CD4-positive, alpha-beta T cell treated with Interleukin-4 for 1 hour (primary cell): Measurements from ENCODE around the gene PTPRQ.
"Not testable (repeated sequence)": the region's sequence is repeated elsewhere in the genome, so short reads cannot be mapped to it uniquely, and the experiment has no call there.

Experiments used
- DNase-seq, 2 donors: peaks; one replicate each; pipeline ENCODE4 v3.0.0-alpha.2; 2020 to 2022

Gene PTPRQ

DNA sequence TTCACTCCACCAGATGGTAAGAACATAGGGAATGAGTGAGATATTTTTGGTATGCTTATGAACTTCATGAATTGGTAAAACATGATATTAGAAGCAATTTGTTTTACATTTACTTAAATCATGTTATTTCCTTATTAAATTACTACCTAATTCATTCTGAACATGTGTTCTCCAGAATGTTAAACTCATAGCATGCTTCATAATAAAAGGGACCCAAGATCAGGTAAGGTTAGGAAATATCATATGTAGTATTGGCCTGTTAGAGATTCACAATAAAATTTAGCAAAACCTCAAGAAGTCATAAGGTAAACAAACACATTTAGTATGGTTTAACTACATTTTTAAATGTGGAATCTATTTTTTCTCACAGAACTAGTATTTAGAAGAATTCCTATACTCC lies 28.2 kb downstream of the PTPRQ start:
- DNase-seq = no peak

DNA sequence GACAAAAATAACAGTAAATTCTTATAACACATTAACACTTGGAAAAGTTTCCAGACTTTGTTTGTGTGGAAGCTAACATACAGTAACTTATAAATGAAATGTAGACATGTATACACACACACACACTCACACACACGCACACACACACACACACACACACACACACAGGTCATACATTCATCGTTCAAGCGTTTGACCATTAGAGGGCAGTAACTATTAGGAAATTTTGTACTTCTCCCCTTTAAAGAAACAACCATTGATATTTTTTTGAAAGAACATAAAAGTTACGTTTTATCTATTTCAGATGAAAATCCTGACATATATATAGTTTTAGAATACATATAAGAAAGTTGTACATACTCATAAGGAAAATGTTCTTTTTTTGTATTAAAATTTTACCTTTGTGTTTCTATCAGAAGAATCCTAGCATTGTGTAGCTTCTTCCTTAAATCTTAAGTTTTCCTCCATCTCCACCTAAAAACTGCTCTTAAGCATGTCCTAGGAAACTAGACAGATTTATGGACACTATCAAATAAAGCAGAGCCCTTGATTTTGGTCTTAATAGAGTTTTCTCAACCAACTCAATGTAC lies 29.0 kb downstream of the PTPRQ start:
- DNase-seq = no peak

DNA sequence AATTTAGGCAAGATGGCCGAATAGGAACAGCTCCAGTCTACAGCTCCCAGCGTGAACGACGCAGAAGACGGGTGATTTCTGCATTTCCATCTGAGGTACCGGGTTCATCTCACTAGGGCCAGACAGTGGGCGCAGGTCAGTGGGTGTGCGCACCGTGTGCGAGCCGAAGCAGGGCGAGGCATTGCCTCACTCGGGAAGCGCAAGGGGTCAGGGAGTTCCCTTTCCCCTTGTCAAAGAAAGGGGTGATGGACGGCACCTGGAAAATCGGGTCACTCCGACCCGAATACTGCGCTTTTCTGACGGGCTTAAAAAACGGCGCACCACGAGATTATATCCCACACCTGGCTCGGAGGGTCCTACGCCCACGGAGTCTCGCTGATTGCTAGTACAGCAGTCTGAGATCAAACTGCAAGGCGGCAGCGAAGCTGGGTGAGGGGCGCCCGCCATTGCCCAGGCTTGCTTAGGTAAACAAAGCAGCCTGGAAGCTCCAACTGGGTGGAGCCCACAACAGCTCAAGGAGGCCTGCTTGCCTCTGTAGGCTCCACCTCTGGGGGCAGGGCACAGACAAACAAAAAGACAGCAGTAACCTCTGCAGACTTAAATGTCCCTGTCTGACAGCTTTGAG lies 33.6 kb downstream of the PTPRQ start:
- DNase-seq = not testable (repeated sequence)

DNA sequence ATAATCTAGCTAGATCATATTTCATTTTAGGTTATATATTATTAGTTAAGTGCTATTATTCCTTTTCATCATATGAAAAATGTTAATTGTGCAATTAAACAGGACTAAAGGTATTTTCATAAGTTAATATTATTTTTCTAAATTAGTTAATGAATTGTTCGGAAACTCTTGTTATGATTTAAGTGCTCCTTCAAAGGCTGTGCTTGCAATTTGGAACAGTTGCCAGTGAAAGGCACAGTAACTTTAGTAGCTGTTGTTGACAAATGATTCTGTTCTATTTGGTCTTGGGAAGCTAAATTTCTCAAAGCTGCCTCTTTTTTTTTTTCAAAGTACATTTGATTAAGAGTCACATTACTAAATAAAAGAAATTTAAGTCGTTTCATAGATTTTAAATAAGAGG lies 40.7 kb downstream of the PTPRQ start:
- no peak for DNase-seq

DNA sequence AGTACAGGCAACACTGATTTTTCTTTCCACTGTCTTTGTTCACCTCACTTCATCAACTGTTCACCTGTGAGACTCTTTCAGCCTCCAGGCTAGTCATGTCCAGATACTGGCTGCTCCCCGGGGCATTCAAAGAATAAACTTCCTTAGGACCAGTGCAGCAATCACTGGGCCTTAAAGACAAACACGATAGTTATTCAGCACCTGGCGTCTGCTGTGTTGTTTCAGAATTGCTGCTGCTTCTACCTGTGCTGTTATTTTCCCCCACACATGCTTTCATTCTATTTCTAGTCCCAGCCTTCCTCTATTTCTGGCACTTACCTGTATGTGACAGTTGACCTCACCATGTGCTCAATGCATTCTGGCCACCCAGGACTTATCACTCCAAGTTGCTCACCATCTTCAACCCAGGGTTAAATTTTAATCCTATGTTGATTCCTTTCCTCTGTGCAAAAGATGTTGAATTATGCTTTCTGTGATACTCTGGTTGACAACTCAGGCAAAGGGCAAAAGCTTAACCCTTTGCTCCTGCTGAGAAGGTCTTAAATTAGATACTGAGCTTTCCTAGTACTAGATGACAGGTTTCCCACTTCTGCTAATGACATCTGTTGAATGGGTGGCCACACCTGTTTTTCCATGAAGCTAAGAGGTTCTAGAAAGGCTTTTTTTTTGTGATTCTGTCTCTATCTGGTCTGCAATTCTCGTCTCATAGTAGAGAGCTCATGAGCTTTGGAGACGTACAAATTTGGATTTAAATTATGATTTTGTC lies 41.4 kb downstream of the PTPRQ start:
- no peak for DNase-seq

DNA sequence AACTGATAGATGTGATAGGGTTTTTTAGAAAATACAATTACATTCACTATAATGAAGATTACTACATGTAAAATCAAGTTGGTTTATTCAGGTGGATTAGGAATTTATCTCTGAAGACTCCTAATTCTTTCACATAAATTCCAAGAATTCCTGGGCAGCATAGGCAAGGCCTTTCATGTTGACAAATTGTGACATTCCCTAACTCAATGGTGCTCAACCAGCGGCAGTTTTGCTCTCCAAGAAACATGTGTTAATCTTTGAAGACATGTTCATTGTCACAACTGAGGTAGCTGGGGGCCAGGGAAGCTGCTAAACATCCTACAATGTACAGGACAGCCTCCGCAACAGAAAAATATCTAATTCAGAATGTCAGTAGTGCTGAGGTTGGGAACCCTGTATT lies 46.3 kb downstream of the PTPRQ start:
- no peak for DNase-seq

DNA sequence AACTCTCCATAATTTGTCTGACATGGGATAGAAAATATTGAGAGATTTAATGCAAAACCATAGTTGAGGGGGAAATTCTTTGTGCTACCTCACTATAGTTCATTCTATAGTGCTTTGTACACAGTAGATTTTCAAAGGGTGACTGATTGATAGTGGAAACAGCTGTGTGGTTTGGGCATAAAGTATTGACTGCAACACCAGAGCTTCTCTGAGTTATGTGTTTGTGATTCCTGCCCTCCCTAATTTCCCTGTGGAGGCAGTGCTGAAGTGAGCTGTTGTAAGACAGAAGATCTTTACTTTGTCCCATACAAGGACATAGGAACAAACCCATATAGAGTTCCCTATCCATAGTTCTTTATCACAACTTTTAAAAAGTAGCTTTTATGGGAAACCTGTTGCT lies 47.1 kb downstream of the PTPRQ start:
- DNase-seq = no peak

DNA sequence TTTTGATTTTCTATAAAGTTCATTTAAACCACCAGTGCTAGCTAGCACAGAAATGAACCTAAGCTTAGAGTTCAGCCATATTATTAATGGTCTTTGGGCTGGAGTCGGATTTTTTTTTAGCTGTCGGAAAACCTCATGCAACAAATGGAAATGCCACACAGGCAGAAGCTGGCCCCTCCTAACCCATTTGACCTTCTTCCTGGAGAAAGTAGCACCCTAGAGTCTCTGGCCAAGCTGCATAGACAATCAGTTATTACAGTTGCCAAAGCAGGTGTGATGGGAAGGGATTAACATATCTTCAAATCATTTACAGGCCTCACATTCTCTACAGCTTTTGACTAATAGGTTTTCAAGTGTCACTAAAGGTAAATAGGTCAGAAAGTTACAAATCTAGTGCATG lies 49.4 kb downstream of the PTPRQ start:
- no peak for DNase-seq

DNA sequence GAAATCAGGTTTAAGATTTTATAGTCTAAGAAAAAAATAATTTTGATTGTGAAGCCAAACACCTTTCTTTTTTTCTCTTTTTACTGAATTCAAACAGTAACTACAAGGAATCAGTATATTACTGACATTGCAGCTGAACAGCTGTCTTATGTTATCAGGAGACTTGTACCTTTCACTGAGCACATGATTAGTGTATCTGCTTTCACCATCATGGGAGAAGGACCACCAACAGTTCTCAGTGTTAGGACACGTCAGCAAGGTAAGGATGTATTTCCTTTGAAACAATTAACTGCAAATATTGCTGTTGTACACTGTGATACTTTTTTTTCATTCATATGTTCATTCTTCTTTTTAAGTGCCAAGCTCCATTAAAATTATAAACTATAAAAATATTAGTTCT lies 50.8 kb downstream of the PTPRQ start:
- DNase-seq = no peak

DNA sequence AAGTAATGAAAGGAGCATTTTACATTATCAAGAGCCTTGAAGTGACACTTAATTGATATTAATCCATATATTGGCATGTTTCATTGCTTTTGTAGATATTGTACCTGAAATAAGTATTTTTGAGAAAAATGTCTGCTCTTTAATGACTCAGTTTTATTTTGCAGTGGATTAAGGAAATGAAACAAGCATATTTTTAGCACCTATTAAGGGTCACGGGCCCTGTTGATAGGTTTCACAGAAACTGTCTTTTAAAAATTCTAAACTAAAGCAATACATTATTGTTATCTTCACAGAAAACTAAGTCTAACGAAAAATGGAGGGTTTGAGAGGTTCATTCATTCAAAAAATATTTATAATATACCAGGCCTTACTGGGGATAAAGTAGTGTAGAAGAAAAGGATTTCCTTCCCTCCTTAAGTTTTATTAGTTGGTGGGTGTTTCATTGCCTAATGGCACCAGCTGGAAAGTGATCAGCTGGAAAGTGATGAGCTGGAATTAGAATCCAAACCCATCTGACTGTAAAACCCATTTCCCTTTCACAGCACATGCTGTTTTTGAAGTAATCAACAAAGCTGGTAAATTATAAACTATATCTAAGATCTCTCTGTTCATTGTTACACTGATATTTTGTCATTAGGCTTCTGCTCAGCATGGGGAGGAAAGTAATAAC lies 54.2 kb downstream of the PTPRQ start:
- DNase-seq = no peak

DNA sequence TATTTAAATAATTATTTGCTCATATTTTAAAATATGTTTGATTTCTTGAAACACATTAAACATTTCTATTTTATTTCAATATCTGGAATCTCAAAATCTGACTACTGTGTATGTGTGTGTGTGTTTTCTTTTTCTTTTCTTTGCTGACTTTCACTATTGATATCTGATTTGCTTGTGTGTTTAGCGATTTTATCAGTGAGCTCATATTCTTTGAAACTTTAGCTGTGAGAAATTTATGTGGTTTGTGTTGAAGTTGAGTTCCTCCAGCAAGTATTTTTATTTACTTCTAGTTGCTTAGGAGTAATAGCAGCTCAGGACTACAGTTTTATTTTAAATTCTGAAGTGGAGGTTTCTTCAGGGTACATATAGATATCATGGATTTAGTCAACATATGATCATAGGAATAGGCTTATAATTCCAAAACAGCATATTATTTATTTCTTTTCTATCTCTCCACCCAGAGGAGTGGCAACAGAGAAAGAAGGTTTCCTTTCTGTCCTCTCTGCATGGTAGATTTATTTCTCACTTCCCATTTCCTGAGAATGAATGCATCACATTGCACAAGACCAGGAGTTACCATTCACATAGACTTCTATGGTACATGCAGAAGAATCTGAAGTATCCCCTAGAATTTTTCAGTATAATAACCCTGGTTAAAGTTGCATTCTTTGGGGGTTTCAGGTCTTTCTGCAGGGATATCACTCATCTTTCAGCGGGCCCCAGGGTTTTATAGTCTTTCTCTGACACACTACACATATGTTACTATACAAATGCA lies 60.5 kb downstream of the PTPRQ start:
- DNase-seq = no peak

DNA sequence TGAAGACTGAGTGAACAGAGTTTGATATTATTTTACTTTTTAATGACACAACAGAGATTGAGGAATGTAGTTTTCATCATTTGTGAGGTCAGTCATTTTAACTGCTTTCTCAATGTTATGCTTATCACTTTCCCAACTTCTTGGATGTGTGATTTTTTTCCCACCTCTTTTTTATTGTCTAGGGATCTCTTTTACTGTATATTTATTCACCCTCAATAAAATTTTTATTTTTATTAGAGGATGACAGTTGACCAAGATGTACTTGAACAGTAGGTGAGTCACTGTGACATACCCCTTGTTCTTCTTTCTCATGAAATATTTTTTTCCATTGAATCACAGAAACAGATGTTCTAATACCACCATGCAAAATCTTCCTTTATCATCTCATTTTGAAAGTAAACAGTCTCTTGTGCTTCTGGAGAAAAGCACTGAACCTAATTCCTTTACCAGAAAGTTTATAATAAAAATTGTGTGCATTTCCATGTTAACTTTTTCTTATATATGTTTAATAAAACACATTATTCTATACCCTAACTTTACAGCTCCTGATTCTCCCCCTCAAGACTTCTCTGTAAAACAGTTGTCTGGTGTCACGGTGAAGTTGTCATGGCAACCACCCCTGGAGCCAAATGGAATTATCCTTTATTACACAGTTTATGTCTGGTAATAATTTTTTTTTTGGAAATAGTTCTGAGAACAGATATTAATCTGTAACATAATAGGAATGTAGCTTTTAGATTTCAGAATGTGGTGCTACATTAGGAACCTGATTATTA lies 65.9 kb downstream of the PTPRQ start:
- DNase-seq = no peak

DNA sequence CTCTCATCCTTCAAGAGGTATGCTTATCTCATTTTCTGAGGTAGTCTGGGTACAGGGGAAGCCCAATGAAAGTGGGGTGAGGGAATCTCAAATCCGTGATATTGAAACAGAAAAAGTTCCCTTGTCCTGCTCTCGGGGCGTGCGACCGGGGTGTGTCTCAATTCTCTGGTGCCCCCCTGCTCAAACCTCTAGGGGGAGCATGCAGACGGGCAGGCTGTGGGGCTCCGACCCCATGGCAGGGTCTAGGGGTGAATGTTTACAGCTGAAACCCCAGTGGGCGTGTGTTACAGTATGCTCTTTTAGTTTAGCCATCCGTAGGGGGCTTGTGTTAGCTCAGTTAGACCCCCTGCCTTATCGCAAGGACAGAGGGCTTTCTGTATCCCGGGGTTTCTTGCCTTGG lies 68.7 kb downstream of the PTPRQ start:
- no peak for DNase-seq

DNA sequence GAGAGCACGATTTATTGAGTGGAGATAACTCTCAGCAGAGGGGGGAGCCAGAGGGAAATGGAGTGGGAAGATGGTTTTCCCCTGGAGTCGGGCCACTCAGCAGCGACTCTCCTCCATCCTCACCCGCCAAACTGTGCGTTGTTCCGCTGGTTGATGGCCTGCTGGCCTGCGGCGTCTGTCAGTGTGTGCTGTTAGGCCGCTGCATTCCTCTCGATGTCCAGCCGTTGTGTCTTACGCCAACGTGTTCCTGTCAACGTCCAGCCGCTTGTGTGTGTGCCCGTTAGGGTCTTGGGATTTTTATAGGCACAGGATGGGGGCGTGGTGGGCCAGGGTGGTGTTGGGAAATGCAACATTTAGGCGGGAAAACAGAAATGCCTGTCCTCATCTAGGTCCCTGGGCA lies 69.2 kb downstream of the PTPRQ start:
- DNase-seq = no peak

DNA sequence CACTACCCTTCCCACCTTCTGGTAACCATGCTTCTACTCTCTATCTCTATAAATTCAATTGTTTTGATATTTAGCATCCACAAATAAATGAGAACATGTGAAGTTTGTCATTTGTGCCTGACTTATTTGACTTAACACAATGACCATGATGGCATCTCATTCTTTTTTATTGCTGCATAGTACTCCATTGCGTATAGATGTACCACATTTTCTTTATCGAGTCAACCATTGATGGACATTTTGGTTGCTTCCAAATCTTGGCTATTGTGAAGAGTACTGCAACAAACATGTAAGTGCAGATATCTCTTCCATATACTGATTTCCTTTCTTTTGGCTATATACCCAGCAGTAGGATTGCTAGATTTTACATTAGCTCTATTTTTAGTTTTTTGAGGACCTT lies 73.6 kb downstream of the PTPRQ start:
- DNase-seq = no peak

DNA sequence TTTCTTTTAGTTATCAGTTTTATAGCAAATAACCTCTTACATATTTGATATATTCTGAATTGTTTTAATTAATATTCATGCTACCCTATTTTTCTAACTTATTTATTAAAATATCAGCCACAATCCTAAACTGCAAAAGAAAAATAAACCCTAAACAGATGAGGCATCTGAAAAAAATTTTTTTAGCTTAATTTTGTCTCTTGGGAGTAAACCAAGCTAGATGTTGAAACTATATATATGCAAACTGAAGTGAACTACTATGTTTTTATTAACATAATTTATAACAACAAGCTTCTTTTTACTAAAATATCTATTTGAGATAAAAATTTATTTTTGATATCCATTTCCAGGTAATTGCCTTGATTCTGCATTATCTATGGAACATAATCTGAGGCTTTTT lies 87.6 kb downstream of the PTPRQ start:
- DNase-seq = no peak

DNA sequence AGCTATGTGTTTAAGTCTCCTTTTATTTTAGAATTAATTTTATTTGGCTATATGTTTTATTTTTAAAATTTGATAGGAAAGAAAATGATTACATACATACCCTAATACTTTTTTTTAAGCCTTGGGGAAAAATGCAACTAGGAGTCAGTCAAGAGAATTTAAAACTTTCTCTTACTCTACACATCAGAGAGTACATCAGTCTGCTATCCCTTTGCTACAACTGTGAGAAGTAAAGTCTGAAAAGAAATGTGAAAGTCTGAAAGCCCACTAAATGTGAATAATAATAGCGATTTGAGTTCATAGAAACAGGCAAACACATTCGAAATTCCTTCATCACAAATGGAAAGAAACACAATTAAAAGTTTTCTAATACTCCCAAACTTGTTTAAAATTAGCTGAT lies 95.0 kb downstream of the PTPRQ start:
- DNase-seq = no peak

DNA sequence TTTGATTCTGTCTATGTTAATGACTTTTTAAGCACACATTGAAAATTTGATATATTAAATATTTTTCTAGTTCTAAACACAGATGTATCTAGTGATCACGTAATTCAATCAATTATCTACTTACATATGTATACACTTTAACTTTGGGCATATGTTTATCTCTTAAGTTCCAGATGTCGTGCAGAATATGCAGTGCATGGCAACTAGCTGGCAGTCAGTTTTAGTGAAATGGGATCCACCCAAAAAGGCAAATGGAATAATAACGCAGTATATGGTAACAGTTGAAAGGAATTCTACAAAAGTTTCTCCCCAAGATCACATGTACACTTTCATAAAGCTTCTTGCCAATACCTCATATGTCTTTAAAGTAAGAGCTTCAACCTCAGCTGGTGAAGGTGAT lies 105.3 kb downstream of the PTPRQ start:
- no peak for DNase-seq

DNA sequence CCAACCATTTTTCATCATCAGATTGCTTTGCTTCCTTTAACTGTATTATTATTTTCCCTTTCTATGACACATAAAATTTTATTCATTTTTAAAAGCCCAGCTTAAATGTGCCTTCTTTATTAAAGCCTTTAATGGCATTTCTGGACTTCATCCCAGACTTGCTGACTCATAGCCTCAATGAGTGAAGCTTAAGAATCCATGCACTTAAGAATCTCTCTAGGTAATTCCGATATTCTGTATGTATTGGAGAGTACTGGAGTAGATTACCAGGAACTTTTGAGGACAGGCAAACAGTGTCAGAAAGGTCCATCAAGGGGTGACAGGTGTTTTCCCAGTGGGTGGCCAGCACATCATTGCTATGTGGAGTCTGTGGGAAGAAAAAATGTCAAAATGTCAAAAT lies 107.9 kb downstream of the PTPRQ start:
- DNase-seq = no peak

DNA sequence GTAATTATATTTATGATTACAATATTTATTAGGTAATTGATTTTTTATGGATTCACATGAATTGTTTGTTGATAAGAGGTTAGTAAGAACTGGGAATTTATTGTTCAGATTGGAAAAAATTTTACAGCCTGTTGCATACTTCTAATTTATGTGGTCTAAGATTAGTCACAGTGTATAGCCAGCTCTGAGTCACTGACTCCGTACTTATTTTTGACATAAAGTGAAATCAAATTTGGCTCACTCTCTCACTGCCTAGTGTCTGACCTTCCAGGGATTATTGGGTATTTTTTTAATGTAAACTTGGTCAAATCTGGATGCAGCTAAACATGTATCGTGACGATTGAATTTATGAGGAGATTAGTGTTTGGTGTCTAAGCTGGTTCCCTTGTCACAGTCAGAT lies 109.3 kb downstream of the PTPRQ start:
- DNase-seq = no peak

DNA sequence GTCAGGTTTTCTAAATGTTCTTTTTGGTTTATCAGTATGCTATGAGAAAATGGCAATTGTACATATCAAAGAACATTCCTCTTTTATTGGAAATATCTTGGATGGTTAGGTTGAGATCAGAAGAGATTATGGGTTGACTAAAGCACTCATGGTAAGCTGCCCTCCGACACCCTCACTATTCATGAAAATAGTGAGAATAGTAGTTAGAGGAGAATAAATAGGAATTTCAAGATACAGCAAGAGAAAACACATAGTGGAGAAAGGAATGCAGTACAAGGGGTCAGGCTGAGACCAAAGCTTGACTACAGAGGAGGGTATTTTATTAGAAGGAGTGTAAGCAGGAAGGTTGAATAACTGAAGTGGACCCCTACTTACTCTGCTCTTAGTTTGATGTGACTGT lies 112.5 kb downstream of the PTPRQ start:
- DNase-seq = no peak

DNA sequence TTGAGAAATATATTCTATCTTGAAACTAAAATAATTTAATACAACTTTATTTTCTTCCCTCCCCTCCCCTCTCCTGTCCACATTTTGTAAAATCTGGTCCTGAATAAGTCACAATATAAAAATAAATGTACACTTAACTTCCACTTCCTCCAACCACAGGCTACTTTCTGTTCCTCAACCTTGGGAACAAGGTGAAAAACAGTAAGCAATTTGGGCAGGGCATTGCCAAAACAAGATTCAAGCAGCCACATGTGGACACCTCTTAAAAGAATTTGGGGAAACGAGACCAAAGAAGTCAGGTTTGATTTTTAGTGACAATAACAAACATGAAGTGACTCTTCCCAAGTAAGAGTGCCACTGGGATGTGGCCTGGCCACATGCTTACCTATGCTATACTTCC lies 115.7 kb downstream of the PTPRQ start:
- DNase-seq = no peak
